Measurements from ENCODE around the gene PKP1.

The PKP1 gene

DNA sequence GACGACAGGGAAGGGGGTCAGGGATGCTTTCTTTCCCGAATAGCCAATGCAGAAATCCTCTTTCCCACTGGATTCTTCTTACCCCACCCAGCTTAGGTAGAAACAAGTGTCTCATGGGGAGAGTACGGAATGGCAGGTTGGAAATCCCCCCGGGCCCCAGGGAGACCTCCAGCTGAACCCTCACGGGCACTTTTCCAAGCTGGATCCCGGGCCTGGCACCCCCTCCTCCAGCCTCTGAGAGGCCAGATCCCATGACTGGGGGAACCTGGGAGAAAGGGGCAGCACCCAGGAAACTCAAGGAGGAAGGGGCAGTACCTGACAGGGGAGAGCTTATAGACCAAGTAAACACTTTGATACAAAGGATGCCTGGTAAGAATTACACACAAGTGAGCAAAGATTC lies 1.3 kb downstream of the PKP1 start:
- DNase-seq: no peak

DNA sequence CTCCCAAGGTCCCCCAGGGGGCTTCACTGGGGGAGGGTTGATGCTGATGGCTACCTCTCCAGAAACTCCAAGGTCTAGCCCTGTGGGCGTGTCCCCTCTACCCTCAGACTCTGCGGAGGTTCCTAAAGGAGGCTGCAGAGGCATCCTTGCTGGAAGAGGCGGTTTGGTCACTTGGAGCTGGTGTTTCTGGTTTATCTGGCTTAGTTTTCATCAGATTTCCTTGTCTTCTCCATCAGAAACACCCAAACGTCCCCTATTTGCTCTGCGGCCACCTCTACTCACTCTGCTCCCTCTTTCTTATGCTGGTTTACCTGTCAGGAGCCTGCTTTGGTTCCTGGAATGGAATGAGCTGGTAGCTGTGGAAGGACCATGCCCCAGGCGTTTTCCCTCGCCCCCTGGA lies 2.5 kb downstream of the PKP1 start:
- DNase-seq: no peak

DNA sequence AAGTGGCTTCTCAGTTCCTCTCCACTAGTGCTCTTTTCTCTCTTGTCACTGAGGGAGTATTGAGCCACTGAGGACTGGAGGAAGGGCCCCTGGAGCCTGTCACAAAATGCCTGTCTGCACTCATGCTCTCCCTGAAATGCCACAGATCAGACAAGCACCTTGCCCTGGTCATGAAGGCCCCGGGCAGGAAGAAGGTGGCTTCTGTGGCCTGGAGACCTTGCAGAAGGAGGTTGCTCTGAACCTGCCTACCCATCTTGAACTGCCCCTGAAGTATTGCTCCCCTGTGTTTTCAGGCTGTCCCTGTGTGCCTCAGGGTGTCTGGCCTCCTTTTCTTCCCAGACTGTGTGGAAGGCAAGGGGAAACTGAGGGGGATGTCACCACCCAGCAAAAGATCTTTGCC lies 3.1 kb downstream of the PKP1 start:
- DNase-seq: no peak

DNA sequence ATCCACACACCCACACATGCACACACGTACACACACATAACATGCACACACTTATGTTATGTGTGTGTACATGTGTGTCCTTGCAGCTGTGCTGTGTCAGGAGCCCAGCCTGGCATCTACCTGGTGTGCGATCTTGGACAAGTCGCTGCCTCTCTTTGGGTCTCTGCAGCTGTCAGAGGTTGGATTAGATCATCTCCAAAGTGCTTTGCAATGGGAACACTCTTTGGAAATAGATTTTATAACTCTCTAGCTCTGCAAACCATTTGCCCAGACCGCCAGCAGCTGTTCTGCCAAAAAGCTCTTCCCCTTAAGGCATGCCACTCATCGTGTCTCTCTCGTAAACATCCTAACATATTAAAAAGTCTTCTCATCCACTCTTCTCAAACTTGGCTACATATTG lies 4.7 kb downstream of the PKP1 start:
- no peak for DNase-seq

DNA sequence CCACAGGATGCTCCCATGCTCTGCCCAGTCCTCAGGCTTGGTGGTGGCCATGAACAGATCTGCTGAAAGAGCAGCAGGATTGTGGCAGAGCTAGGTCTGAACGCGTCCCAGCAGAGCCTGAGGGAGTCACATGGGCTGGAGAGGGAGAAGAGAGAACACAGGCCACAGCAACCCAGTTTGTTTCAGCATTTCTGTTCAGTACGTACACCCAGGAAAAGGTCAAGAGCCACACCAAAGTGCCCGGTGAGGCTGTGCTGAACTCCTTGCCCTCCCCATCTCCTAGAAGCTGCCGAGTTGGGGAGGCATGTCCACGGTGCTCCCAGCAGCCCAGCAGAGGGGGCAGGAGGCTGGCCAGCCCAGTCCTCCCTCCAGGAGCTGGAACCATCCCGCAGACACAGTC lies 5.5 kb downstream of the PKP1 start:
- no peak for DNase-seq

DNA sequence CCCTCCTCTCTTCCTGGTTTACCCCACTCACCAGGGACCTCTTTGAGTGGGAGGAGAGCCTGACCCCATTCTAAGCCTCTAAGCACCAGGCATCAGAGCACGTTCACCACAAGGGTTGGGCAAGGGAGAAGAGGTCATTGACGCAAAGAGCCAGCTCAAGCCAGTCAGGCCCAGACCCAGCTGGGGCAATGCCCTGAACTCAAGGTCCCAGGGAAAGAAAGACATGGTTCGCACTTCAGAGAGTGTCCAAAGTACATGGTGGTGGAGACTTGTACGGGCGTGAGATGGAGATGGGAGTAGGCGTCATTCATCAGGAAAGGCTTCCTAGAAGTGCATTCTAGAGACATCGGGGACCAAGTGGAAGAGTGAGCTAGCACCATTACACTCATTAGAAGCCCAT lies 7.2 kb downstream of the PKP1 start:
- DNase-seq: no peak

DNA sequence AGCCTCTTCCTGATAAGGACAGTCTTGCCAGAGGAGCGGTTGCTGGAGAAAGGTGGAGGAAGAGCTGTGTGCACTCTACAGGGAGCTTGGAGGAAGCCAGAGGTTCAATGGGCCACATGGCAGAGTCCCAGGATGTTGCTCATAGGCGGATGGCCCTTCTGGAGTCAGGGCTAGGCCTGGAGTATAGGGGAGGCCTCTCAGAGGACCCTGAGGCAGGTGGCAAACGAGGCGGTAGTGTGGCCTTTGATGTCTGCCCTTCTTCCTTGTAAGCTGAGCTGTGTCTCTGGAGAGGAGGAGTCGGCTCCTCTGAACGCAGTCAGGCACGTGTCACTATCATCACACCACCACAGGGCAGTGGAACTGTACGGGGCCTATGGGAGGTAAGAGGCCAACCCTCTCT lies 8.6 kb downstream of the PKP1 start:
- DNase-seq: no peak

DNA sequence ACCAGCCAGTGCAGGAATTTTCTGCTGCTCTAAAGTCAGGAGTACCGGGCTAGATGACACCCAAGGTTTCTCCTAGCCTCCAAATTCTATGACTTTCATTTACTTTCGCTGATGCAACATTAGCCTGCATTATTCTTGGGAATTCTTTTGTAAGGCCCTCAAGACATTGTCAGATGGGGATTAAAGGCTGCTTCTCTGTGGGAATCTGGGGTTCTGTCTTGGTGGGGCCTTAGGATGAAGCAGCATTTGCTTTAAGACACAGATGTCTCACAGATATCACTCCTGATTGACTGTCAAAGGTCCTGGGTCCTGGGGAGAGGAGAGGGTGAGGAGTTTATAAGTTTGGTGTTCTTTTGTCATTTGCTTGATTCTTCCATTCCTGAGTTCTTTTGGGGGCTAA lies 11.6 kb downstream of the PKP1 start:
- no peak for DNase-seq

DNA sequence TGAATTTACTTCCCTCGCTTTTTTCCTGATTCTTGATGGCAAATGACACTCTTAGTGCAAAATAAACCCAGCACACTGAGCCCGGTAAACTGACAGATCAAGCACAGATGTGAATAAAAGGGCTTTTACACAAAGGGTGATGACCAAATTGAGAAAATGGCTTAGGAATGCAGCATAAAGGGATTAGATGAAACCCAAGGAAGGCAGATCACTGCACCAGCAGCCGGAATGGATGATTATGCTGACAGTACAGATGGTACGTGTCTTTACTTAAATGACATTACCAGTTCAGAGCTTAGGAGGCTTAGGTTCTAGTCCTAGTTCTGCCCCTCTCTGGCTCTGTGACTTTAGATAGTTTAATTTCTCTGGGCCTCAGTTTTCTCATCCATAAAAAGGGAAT lies 12.0 kb downstream of the PKP1 start:
- DNase-seq: no peak

DNA sequence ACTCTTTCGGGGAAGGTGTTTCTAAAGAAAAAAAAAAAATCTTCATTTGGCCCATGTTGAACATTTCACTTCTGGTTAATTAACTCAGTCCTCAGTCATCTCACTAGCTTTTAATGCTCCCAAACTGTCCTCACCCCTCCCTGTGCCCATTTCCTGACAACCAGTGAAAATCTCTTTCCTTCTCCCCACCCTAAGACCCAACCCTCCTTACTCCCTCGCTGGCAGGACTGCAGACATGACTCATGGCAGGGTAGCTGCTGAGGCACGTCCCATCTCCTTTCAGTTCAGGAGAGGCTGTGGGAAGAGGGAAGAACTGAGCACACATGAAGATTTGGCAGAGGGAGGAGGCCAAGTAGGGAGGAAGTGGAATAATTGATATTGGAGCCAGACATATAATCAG lies 12.6 kb downstream of the PKP1 start:
- DNase-seq: no peak

DNA sequence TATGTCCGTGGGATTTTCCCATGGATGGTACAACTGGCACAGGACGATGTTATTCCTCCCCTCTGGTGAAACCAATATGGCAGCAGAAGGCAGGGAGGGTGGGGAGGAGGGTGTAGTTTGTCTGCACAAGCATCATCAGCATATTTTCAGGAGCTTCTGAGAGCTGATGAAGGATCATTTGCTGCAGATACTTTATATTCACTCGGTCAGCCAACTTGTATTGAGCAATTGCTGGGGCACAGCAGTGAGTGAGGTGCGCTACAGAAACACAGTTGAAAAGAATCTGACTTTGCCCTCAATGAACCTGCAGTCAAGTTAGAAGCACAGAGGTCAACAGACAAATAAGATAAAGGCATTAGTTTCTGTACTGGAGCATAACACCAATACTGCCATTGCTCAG lies 13.0 kb downstream of the PKP1 start:
- DNase-seq: no peak

DNA sequence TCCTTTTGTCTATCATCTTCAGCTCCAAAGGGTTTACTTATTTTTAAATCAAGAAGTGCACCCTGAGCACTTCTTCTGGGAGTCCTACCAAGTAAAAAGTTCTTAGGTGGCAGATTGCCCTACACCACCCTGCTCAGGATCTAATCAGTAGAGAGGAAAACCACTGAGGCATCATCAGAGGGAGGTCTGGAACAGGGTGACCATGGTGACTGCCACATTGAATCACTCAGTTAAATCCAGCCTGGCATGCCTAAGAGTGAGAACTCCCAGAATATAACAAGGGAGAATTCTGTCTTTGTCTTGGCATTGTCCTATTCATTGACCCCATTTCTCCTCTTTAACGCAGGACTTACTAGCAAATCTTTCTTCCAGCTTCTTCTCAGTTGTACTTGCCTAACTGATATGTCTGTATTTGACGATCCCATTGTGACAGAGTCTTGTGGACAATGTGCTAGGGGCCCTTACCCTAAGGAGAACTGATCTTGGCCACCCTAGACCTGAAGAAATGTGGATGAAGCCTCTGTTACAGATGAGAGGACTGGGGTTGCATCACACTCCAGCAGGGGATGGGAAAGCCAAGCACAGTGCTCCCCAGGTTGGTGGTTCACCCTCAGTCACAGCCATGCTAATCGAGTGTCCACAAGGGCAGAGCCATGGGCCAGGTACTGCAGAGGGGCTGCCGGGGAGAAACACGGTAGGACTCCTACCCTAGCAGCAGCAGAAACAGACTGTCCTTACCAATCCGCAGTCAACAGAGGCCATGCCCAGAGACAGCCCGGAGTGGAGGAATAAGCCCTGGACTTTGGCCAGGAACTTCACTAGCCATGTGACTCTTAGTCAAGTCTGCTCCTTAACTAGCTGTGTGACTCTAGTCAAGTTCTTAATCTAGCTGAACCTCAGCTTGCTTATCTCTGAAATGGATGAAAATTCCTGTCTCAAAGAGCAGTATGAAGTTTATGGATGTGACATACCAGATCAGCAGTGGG lies 15.4 kb downstream of the PKP1 start:
- DNase-seq: no peak

DNA sequence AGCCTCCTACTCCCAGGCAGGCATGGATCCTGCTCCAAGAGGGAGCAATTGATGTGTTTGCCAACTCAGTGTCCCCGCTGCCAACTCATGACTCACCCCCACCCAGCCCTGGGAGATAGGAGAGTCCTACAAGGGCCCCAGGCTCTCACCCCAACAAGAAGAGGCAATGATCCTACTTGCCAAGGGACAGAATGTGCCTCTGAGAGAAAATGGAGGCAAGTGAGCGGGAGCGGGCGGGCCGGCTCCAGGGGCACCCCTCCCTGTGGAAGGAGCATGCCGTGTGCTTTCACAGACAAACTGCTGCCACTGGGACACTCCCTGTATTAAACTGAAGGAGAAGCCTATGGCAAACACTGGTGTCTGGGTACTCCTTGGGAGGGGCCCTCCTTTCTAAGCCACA lies 16.7 kb downstream of the PKP1 start:
- DNase-seq: no peak

DNA sequence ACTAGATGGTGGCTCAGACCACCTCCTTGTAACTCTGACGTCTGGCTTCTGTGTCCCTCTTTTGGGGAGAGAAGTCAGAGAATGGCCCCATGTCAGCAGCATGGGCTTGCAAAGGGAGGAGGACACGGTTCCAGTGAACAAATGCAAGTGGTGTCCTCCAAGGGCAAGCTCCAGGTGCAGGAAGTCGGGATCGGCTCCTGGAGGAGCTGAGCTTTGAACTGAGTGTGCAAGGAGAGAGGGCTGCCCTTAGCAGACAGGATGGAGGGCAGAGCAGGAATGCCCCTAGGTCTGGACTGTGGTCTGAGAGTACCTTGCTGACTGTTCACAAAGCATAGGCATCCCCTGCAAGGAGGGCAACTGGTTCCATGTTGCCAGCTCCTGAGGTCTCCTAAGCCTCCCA lies 17.3 kb downstream of the PKP1 start:
- DNase-seq: no peak

DNA sequence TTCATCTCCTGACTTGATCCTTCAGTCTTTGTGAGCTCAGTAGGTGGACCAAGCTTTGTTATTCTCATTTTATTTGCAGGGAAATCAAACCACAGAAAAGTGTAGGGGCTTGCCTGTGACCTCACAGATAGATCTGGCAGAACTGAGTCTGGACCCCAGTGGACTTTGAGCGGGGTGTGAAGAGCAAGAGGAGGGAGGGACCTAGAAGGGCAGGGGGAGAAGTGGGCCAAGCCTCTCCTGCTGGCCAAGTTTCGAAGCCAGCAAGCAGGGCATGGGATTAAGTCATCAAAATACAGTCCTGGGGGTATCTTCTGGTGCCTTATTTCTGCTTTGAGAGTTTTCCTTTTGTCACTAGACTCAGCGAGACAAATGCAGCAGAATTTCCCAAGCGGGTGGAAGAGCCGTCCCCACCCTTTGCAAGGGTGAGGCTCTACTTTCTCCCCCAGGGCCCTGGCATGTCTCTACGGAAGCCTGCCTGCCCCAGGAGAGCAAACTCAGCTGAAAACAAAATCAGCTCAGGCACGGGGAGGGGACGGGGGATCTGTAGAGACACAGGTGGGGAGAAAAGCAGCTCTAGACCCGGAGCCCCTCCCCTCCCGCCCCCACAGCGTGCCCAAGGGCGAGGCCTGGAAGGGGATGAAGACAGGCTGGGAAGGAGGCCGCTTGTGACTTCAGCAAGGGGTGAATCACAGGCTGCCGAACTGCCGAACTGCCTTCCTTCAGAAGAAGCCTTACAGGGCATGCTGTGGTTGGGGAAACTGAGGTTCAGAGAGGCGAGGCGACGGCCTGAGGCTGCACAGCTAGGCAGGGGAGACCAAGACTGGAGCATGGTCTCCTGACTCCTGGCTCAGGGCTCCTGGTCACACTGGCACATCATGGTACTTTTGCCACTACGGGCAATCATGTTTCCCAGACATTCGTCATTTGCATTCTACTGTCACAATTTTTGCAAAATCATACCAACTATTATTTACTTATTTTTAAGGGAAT lies 19.2 kb downstream of the PKP1 start:
- DNase-seq: no peak

DNA sequence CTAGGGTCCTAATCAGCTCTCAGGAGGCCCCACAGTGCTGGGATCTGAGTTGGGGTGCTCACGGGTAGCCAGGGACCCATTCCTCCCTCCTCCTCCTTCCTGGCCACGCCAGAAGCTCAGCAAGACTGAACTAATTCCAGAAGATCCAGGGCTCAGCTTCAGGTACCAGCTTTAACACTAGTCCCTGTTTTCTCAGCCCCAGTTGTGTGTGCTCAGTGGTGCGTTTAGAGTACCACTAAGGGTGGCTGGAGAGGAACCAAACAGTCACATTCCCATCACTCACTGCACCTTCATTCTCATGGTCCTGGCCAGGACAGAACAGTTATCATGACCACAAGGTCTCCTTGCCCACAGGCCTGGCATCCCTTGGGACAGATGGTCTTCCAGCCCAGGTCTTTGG lies 20.8 kb downstream of the PKP1 start:
- no peak for DNase-seq

DNA sequence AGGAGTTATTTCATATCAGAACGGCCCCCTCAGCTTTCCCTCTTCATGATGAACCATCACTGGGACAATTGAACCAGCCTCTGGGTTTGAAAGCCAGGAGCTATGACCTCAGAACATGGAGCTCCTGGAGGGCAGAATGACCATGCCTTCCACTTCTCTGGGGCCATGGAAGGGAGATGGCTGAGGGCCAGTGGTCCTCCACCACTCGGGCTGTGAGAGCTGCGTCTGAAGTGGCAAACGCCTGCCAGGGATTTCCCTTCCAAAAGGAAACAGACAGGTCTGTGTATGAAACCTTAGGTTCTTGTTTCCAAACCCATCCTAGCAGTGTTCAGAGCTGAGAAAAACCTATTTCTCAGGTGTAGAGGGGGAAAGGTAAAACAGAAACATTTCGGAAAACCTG lies 22.5 kb downstream of the PKP1 start:
- no peak for DNase-seq

DNA sequence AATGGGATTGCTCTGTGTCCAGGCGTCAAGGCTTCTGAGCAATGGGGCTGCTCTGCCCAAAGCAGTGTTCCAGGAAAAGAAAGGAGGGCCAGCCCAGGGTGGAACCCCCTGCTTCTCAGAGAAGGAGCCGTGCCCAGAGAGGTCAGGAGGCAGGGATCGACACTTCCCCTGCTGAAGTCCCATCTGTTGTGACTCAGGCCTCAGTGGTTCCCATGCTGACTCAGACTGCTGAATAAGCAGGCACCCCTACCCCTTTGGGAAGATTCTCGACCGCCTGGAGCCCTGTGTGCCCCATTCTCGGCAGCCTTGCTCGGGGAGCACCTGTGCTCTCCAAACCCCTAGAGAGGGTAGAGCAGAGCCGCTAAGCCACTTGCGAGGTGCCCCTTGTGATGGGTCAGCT lies 23.9 kb downstream of the PKP1 start:
- no peak for DNase-seq

DNA sequence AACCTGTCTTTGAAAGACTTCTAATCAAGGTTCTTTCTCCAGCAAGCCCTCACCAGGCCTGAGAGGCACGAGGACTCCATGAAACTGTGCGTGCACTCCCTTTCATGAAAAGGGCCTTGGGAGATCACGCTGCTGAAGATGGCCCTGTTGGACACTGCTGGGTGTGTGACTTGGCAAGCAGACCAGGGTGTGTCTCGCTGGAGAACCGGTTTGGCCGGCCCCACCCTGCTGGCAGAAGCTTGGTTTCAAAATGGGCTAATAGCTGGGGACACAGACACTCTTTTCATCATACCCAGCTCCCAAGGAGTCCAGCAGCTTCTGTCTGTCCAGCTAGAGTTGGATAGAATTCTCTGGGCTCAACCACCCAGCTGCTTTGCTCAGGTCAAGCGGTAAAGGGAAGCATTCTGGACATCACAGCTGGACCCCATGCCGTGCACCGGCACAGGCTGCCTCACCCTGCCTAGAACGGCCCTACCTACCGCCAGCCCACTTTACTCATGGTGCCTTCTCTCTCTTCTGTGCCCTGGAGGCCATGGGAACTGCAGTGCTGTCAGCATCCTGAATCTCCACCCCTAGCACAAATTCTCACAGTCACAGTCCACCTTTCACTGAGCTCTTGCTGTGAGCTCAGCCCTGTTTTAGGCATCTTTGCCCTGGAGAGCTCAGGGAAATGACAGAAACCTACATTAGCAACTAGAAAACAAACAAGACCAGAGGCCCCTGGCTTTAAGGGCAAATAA lies 24.6 kb downstream of the PKP1 start:
- no peak for DNase-seq

DNA sequence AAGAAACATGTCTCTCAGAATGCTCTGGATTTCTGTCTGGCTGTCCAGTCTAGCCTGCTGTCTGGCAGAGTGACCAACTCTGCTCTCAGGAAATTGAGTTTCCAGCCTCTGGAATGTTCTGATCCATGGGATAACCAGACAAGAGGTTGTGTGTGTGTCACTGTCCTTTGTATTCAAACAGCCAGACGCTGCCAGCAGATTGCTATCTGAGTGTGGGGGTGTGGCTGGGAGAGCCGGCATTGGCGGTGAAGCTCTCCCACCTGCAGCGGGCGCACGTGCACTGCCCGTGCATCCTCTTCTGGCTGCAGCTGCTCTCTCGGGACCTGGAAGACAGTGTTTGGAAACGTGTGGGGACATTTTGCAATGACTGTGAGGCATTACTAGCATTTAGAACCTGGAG lies 26.1 kb downstream of the PKP1 start:
- no peak for DNase-seq

DNA sequence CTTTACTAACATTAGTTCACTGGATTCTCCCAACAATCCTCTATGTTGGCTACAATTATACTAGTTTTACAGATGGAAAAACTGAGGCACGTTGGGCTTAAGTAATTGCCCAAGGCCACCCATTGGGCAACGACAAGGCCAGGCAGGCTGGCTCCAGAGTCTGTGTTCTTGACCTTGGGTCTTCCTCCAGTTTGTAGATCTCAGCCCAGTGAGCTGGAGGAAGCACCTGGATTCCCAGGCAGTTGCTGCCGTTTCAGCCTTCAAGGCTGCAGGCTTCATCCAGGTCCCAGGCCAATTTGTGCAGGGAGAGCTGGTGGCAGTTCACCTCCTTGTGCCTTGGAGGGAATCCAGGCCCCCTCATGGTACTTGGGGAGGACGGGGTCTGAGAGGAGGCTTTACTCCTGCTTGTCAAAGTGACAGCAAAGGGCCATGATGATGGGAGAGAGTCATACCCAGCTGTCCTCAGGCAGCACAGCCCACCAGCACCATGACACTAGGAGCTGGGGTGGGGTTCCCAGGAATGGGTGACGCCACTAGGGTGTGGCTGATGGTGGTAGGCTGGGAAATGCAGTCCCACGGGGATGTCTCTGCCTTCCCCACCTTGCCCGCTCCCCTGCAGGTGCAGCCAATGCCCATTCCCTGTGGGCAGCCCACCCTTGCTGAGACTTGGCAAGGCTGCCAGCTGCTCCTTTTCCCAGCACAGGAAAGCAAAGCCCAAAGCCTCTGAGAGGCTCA lies 27.1 kb downstream of the PKP1 start:
- DNase-seq: no peak

DNA sequence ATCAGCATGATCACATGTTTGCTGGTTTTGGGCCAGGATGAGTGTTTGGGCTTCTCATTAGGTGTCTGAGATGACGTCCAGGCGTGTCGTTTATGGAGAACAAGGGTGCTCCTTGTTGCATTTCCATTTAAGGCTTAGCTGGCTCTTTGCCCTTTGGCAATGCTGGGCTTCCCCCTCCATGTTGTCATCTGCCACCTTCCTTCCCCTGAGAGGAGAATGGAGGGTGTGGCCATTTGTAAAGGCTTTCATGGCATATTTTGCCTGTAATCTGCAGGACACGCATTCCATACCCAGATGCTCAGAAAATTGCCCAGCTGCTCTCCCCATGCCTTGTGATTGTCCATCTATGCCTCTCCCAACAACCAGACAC lies 27.7 kb downstream of the PKP1 start:
- no peak for DNase-seq

All from stimulated activated CD4-positive, alpha-beta T cell treated with anti-CD3 and anti-CD28 coated beads, Interleukin-12 subunit alpha, Interleukin-12 subunit beta, amount 100 ng/mL, for 4 hours (primary cell).